A673 (cell line): ENCODE data around the gene TAX1BP1.

Experiments used
- CTCF ChIP-seq: fragments of 300-800, 200-600 bp; sonication (generic); conservative IDR thresholded peaks from 2 replicates; pipeline ENCODE4 v1.5.1; 2017; ENCODE audit warnings: low read depth, mild to moderate bottlenecking, antibody characterized with exemption, low read length, moderate library complexity, mixed read lengths
- EZH2 ChIP-seq: fragments of 200-600 bp; sonication (generic); IDR thresholded peaks from 2 replicates; pipeline ENCODE4 v1.6.1; 2017; ENCODE audit warnings: borderline replicate concordance, low read depth, mild to moderate bottlenecking, mixed read lengths, antibody characterized with exemption, low read length; ENCODE audit not compliant: poor library complexity, severe bottlenecking

- TF ChIP-seq CTCF: no peak
- no peak for TF ChIP-seq EZH2
Measured at GRCh38 chr7:27746978-27747377, 7.0 kb downstream of the TAX1BP1 start.
